ENCODE results near the gene UFC1.
A peak's percentile ranks its signal among the peaks of the same experiment; 100 is the strongest.

Gene UFC1

DNA sequence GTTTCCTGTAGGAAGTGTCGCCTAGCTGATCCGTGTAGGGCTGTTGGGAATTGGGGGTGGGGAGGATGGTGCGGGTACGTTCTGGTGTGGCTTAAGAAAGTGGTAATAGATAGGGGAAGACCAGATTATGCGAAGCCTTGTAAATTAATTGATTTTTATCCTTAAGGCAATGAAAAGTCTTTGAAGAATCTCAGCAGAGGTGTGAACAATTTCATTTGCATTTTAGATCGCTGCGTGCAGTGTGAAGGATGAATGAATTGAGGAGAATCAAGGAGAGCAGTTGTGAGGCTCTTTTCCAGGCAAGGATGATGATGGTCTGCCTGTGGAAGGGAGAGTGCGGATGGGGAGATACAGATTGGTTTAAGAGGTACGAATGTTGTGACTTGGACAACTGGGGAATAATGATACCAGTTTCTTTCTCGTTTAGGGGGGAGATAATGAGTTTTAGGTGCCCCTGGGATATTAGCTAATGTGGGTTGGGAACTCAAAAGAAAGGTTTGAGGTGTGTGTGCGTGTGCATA, 20.5 kb upstream of the UFC1 start:
- no peak for DNase-seq (ENCODE audit: low read depth in 1 of 2, low spot score in 1 of 2)

DNA sequence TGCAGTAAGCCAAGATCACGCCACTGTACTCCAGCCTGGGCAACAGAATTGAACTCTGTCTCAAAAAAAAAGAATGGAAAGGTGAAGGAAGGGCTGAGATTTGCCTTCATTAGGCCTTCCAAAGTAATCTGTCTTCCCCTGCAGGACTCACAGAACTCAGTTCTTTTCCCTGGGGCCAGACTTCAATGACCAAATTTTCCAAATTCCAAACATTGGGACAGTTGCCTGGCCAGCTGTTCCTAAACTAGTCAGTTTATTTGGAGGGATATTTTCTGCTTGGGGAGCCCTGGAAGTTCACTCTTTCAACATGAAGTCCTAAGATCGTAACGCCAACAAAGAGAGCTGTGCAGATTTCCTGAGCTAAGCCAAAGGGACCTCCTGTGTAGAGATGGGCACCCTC, 15.9 kb upstream of the UFC1 start:
- no peak for DNase-seq (ENCODE audit: low read depth in 1 of 2, low spot score in 1 of 2)

DNA sequence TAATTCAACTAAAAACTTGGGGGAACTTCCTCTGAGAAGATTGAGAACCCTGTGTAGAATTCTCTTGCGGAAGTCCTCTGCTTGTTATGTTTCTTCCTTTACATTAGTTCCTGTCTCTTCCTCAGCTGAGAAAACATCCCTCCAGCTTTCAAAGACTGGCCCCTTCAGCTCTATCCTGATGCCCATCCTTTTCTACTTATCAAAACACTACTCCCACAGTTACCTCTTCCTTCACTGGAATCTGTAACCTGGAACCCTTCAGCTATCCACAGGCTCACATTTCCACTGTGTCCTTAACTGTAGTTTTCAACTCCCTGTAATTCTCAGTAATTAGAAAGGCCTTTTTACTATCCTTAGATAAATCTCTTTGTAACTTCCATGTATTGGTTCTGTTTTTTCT, 15.3 kb upstream of the UFC1 start:
- DNase-seq (ENCODE audit: low read depth in 1 of 2, low spot score in 1 of 2), result no peak

DNA sequence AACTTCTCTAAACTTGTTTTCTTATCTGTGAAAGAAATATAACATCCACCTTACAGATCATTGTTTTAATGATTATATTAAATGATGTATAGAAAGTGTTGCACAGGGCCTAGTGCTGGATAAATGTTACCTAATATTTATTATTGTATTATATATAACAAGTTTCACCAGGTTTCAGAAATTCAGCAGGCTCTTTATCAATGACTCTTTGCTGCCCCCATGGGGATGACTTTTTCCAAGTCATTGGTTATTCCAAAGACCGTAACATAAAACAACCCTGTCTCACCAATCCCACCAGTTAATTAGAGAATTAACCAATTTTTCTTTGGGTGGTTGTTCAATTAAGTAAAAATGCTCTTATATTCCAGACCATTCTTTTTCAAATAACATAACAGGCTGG, 14.0 kb upstream of the UFC1 start:
- no peak for DNase-seq (ENCODE audit: low read depth in 1 of 2, low spot score in 1 of 2)

DNA sequence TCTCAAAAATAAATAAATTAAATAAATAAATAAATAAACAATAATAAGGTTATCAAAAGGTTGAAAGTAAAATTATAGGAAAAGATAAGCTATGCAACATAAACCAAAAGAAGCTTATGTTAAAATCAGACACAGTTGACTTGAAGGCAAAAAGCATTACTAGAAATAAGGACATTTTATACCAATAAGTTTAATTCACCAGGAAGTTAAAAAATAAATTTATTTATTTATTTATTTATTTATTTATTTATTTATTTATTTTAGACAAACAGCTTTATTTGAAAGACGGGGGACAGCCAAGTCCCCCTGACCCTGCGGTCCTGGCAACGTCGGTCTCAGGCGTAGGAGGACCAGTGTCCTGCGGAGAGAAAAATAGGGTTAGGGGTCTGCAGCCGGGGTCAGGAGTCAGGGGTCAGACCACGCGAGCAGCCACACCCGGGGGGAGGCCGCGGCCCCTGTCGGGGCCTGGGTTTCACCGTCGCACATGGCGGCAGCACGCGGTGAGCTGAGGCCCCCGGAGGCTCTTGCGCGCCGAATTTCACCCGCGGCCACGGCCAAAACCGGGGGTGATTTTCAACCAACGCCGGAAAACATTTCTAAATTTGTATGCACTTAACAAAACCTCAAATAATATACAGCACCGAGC, 12.9 kb upstream of the UFC1 start:
- DNase-seq (ENCODE audit: low read depth in 1 of 2, low spot score in 1 of 2), result no peak

DNA sequence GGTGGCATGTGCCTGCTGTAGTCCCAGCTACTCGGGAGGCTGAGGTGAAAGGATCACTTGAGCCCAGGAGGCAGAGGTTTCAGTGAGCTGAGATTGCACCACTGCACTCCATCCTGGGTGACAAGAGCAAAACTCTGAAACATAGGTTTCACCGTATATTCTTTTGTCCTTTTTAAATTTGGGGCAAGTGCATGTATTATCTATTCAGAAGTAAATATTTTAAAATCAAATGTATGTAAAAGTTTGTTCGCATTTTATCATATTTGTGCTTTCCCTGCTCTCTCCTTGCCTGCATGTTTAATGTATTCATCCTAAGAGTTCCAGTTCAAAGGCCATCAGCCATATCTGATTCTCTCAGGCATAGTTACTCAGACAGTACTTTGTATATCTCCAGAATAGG, 7.9 kb upstream of the UFC1 start:
- no peak for DNase-seq (ENCODE audit: low read depth in 1 of 2, low spot score in 1 of 2)

DNA sequence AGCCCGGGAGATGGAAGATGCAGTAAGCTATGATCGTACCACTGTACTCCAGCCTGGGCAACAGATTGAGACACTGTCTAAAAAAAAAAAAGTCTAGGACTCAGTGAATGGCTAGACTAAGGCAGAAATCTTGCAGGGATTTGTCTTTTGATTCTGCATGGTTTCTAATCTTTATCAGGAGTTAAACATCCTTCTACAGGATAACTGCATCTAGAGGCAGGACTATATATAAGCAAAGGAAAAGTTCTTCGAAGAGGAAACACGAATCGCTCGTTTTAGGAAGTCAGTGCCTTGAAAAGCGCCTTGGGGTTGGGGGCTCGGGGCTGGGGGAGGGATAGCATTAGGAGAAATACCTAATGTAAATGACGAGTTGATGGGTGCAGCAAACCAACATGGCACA, 602 bp upstream of the UFC1 start:
- no peak for DNase-seq (ENCODE audit: low read depth in 1 of 2, low spot score in 1 of 2)

DNA sequence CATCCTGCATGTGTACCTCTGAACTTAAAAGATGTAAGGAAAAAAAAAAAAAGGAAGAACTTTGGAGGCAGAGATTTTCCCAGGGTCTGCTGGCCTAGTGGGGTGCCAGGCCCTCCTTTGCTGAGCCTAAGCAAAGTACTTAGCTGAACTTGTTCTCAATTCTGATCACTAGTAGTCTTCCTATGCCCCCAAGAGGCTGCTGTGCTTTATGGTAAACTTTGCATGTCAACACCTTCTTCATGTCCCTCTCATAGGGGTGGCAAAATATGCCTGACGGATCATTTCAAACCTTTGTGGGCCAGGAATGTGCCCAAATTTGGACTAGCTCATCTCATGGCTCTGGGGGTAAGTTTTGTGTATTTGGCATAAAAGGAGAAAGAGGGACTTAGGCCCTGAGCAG, 4.1 kb downstream of the UFC1 start:
- DNase-seq (ENCODE audit: low read depth in 1 of 2, low spot score in 1 of 2), result no peak

DNA sequence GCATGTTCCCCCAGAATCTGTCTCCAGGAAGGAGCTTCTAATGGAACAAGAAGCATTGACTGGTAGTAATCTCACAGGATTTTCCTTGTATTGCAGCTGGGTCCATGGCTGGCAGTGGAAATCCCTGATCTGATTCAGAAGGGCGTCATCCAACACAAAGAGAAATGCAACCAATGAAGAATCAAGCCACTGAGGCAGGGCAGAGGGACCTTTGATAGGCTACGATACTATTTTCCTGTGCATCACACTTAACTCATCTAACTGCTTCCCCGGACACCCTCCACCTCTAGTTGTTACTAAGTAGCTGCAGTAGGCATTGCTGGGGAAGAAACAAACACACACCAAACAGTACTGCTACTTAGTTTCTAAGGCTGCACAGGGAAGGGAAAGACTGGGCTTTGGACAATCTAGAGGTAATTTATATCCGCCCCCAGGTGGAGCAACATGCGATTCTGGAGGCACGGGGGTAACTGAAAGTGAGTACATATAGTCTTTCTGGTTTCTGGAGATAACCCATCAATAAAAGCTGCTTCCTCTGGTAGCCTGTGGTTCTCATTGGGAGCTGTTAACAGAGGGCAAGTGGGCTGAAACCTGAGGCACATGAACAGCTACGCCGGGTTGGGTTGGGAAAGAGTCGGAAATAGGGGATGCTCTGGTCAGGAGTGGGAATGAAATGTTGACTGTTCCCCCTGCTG, 4.7 kb downstream of the UFC1 start:
- no peak for DNase-seq (ENCODE audit: low read depth in 1 of 2, low spot score in 1 of 2)

DNA sequence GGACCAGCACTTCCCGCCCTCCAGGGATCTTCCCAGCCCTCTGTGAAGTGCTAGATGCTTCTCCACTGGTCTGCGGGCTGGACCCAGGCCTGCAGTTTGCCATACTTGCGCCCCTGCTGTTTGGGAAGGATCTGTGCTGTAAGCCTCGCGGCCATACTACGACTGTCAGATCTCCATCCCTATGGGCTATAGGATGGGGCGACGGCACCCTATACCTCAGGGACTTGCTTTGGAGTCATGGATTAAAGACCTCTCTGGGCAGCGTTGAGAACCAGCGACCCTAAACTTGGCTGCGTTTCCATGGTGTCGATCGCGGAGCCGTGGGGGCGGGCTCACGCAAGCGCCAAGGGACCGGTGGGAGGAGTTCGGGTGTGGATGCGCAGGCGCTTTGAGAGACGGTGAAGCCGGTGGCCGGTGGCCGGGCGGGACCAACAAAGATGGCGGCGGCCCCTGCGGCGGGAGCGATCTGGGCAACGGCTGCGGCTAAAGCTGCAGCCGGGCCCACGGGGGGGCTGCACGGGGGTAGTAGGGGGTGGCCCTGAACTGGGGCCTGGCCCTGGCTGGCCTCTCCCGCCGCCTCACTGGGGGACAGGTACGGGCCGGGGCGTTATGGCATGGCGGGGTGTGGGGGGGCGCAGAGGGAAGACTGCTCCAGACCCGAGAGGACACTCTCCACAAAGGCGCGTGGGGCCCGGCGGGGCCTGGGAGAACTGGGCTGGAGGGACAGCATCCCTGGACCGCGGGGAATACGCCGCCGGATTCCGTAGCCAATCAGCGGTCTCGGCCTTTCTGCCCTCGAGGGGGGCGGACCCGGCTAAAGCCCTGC, 5.5 kb downstream of the UFC1 start, which contains the start of gene USP21:
Gene USP21 (plus strand): TSS at position 414 of the 826 bp plus-strand sequence. CDS start 1,141 bp downstream, outside the sequence.
- DNase-seq (ENCODE audit: low read depth in 1 of 2, low spot score in 1 of 2), result peak; percentile 82 to 88

DNA sequence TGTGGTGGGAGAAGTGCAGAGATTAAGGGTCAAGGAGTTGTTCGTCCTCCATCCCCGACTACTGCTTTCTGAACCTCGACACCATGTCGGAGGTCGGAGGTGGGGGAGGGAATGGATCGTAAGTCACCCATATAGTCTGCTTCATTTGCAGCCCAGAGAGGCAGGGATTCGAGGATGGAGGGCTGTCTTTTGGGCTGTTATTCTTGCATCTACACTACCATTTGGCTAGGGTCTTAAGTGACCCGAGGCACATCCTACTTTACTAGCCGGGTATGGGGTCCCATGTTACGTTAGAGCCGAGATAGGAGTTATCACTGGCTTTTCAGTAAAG, 6.1 kb downstream of the UFC1 start:
- no peak for DNase-seq (ENCODE audit: low read depth in 1 of 2, low spot score in 1 of 2)

DNA sequence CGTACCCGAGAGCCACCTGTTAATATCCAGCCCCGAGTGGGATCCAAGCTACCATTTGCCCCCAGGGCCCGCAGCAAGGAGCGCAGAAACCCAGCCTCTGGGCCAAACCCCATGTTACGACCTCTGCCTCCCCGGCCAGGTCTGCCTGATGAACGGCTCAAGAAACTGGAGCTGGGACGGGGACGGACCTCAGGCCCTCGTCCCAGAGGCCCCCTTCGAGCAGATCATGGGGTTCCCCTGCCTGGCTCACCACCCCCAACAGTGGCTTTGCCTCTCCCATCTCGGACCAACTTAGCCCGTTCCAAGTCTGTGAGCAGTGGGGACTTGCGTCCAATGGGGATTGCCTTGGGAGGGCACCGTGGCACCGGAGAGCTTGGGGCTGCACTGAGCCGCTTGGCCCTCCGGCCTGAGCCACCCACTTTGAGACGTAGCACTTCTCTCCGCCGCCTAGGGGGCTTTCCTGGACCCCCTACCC, 6.9 kb downstream of the UFC1 start:
- no peak for DNase-seq (ENCODE audit: low read depth in 1 of 2, low spot score in 1 of 2)

DNA sequence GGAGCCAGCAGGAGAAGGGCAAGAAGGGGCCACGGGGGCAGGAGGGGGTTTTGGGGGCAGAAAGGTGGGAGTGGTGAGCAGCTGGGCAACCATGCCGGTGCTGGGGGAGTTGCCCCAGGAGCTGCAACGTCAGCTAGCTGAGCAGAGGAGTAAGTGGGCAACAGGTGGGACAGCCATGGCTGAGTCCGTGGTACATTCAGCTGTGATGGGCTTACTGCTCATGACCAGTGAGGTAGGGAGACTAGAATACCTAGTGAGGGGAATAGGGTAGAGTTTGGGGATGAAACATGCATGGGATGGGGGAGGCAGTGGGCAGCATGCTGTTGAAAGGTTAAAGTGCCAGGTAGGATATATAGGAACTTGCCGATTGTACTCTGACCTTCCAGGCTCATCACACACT, 7.9 kb downstream of the UFC1 start:
- DNase-seq (ENCODE audit: low read depth in 1 of 2, low spot score in 1 of 2), result no peak

DNA sequence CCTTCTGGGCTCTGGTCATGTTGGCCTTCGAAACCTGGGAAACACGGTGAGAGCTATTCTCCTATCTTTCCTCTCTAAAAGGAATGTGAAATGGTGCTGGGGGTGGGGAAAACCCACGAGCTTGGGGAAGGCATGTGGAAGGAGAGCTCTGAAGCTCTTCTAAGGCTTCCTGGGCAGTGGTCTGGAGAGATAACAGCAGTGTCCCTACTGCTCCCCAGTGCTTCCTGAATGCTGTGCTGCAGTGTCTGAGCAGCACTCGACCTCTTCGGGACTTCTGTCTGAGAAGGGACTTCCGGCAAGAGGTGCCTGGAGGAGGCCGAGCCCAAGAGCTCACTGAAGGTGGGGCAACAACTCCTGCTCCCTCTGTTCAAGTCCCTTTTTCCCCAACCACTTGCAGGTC, 8.3 kb downstream of the UFC1 start:
- no peak for DNase-seq (ENCODE audit: low read depth in 1 of 2, low spot score in 1 of 2)

DNA sequence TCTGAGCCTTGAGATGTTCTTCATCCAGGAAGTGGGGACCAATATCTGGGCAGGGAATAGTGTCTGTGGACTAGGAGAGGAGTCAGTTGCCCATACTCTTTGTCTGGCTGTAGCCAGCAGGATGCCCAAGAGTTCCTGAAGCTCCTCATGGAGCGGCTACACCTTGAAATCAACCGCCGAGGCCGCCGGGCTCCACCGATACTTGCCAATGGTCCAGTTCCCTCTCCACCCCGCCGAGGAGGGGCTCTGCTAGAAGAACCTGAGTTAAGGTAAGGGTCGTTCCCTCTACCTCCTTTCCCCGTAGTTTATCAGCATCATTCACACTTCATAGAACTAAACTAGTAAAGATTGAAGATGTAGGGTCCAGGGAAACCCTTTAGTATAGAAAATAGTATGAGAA, 9.0 kb downstream of the UFC1 start:
- no peak for DNase-seq (ENCODE audit: low read depth in 1 of 2, low spot score in 1 of 2)

DNA sequence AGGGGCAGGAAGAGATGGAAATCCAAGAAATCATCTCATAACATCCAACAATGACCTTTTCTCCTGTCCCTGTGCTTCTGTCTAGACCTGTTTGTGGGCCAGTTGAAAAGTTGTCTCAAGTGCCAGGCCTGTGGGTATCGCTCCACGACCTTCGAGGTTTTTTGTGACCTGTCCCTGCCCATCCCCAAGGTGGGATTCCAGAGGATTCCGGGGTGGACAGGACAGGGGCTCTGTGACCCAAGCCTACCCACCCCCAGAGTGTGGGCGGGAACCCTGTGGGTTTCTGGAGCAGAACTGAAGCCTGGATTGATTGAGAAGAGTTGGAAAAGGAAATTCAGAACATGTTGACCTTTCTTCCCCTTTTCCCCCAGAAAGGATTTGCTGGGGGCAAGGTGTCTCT, 10.0 kb downstream of the UFC1 start:
- DNase-seq (ENCODE audit: low read depth in 1 of 2, low spot score in 1 of 2), result no peak

DNA sequence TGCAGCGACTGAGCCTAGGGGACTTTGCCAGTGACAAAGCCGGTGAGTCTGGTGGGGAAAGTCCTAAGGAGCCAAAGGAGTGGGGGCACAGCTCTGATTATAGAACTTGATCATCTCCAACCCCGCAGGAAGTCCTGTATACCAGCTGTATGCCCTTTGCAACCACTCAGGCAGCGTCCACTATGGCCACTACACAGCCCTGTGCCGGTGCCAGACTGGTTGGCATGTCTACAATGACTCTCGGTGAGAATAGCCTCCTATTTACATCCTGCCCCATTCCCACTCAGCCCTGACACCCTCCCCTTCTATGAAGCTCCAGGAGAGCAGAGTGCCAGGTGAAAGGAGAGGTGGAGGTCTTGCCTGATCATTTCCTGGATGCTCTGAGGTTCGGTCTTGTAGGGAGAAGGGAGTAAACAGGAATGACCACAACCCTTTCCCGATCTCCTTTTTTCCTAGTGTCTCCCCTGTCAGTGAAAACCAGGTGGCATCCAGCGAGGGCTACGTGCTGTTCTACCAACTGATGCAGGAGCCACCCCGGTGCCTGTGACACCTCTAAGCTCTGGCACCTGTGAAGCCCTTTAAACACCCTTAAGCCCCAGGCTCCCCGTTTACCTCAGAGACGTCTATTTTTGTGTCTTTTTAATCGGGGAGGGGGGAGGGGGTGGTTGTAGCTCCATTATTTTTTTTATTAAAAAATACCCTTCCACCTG, 11.3 kb downstream of the UFC1 start:
- no peak for DNase-seq (ENCODE audit: low read depth in 1 of 2, low spot score in 1 of 2)

DNA sequence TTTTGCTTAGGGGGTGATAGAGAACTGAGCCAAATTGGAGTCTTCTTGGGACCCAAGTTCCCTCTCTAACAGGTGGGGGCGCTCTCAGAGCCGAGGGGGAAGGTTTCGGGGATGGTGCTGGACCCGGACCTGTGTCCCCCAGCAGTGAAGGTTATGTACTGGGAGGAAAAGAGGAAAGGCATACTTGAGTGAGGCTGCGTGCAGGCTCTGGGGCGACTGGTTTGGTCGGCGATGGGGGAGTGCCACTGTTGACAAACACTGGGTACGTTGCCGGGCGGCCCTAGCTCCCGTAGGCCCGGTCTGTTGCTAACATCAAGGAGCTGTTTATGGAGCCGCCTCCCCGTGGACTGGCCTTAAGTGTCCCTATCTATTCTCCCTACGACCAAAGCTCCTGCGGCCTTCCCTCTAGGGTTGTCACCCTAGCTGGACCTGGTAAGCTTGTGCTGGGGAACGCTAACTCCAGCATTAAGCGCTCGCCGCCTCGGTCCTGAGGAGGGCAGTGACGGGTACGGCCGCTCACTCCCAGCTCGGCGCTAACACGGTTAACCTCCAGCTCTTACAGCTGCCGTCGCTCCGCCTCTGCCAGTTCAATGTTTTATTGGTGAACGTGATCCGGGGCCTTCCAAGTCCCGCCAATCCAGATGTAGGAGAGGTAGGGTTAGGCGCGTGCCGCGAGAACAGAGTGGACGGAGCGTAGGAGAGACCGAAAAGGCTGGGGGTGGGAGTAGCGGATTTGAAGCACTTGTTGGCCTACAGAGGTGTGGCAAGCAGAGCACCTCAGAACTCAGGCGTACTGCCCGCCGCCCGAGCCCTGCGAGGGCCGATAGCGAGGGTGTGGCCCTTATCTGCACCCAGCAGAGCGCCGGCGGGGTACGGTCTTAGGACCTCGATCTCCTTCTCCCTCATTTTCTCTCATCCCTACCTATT, 12.2 kb downstream of the UFC1 start, which contains the start of gene PPOX:
Gene PPOX (plus strand): TSS at position 685 of the 927 bp plus-strand sequence. CDS start 422 bp downstream, outside the sequence.
- peak; percentile 76 to 81 for DNase-seq (ENCODE audit: low read depth in 1 of 2, low spot score in 1 of 2)

DNA sequence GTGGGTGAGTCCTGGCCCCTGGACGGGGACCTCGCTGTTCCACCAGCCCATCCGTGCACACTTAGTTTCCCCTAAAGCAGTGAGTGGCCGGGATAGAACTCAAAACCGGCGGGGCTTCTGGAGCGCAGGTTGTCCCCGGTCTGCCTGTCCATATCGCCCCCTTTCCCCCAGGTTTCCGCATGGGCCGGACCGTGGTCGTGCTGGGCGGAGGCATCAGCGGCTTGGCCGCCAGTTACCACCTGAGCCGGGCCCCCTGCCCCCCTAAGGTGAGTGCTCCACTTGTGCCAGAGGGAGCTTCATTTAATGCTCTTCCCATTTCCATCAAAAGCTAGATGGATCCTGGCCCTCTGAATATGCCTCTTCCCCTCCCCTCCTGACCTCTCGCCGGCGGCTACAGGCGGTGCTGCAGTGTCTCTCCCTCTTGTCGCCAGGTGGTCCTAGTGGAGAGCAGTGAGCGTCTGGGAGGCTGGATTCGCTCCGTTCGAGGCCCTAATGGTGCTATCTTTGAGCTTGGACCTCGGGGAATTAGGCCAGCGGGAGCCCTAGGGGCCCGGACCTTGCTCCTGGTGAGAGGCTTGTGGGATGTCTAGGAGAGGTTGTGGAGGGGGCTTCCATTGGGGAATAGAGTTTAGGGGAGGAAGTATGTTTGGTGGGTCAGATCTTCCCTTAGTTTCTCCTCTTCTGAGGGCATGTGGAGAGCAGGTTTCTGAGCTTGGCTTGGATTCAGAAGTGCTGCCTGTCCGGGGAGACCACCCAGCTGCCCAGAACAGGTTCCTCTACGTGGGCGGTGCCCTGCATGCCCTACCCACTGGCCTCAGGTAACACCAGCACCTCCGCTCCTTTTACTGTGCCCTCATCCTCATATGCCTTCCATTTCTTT, 13.1 kb downstream of the UFC1 start:
- no peak for DNase-seq (ENCODE audit: low read depth in 1 of 2, low spot score in 1 of 2)

Data from stimulated activated CD4-positive, alpha-beta T cell treated with anti-CD3 and anti-CD28 coated beads, Interleukin-15, amount 100 ng/mL, for 1 hour (primary cell).